Measurements from ENCODE around the gene AIG1.

The AIG1 gene

DNA sequence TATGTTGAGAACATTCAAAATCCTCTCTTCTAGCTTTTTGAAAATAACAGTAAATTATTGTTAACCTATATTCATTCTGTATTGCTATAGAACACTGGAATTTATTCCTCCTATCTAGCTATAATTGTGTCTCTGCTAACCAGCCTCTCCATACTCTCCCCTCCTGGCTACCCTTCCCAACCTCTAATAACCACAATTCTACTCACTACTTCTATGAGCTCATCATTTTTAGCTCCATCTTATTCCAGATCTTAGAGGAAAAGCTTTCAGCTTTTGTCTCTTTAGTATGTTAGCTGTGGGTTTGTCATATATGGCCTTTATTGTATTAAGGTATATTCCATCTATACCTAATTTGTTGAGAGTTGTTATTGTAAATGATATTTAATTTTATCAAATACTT, 108.8 kb downstream of the AIG1 start:
- no peak for DNase-seq

DNA sequence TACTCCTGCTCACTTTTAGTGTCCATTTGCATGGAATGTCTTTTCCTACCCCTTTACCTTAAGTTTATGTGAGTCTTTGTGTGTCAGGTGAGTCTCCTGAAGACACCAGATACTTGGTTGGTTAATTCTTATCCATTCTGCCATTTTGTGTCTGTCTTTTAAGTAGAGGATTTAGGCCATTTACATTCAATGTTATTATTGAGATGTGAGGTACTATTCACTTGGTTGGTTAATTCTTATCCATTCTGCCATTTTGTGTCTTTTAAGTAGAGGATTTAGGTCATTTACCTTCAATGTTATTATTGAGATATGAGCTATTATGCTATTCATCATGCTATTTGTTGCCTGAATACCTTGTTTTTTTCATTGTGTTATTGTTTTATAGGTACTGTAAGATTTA, 113.8 kb downstream of the AIG1 start:
- no peak for DNase-seq

DNA sequence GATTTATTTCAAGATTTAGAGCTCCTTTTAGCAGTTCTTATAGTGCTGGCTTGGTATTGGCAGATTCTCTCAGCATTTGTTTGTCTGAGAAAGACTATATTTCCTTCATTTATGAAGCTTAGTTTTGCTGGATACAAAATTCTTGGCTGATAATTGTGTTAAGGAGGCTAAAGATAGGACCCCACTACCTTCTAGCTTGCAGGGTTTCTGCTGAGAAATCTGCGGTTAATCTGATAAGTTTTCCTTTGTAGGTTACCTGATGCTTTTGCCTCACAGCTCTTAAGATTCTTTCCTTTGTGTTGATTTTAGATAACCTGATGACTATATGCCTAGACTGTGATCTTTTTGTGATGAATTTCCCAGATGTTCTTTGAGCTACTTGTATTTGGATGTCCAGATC, 114.3 kb downstream of the AIG1 start:
- DNase-seq = no peak

DNA sequence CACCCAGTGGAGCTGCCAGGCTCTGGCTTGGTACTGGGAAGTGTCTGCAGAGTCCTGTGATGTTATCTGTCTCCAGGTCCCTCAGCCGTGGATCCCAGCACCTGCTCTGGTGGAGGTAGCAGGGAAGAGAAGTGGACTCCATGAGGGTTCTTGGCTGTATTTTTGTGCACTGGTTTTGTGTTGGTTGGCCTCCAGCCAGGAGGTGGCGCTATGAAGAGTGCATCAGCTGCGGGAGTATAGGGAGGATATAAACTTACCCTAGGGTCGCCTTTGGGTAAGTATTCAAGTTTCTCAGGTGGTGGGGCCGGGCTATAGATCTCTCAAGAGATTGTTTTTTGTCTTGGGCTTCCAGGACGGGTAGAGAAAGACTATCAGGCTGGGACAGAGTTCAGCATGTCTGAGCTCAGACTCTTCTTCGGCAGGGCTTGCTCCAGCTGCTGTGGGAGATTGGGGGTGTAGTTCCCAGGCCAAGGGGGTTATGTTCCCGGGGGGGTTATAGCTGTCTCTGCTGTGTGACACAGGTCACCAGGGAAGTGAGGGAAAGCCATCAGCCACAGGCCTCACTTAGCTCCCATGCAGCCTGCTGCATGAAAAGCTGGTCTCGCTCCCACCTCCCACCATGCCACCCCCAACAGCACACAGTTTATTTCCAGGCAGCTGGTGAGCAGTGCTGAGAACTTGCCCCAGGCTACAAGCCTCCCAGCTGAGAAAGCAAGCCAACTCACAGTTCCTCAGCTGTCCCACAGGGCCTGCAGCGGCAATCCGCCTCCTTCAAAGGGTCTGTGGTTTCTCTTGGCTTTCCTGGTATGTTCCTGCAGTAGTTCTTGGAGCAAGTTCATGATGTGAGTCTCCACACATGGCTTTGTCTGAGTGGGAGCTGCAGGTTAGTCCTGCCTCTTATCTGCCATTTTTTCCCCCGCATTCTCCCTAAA, 115.7 kb downstream of the AIG1 start:
- DNase-seq = no peak

DNA sequence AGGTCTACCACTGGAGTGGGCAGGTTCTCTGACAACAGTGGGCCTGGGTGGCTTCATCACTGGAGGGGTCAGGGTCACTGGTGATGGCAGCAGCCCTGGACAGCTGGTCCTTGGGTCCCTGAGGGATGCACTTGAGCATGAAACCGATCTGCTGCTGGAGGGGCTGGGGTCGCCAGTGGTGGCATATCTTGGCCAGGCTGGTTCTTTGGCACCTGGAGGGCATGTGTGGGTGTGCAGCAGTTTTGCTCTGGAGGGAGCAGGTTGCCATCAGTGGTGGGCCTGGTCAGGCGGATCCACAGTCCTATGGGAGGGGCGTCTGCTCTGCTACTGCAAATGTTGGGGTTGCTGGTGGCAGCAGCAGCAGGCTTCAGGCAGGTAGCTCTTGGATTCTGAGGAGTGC, 117.0 kb downstream of the AIG1 start:
- no peak for DNase-seq

DNA sequence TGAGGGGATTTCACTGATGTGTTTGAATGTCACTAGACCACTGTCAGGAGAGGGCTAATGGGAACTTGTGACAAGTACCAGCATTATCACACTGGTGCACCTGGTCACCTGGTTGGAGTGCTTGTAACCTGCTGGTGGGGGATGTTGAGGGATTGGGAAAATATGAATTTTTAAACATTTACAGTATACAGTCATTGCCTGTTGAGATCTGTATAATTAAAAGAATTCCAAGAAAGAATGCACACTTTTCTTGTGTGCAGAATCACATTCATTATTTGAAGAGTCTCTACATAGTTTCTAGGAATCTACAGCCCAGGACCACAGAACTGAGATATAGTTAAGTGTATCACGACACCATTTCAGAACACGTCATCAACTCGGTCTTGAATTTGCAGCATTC, 118.4 kb downstream of the AIG1 start:
- DNase-seq = no peak

DNA sequence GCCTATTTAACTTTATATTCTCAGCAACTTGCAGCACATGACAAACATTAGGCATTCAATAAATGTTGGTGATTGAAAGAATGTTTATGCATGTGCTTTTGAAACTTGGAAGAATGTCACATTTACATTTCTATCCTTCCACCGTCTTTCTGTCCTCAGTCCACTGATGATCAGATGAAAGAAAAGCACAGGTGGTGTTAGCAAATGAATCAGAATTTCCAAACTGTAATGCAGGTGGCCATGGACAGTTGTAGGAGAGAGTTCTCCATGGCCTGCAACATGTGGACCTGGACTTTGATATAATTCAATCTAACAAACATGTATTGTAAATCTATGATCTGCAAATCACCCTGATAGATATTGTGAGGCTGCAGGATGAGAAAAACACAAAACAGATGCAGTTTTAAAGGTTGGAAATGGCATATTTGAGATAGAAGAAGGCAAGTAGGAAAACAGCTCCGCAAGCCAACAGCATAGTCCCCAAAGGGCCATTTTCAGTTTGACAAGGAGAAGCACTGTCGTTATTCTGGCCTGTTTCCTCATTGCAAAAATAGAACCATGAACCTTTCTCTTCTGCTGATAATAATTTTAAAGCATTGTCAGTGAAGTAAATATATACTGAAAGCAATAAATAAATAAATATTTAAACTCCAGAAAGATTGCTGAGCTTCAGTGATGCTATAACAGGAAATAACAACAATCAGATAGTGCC, 119.4 kb downstream of the AIG1 start:
- DNase-seq = no peak

DNA sequence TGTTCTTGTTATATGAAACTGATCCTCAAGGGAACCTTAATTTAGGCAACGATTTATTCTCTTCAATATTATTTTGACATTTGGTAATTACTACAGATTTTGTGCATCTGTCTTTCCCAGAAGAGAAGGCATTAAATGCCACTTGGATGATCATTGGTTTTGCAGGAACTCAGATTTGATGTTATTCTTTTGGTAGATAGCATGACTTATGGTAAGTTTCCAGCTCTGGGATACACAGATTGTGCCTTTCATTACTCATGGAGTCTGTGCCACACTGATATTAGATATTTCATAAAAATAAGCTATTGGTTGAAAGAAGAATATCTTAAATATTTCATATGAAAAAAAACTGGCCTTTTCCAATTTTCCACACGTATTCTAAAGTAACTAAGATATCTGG, 120.1 kb downstream of the AIG1 start:
- DNase-seq = no peak

DNA sequence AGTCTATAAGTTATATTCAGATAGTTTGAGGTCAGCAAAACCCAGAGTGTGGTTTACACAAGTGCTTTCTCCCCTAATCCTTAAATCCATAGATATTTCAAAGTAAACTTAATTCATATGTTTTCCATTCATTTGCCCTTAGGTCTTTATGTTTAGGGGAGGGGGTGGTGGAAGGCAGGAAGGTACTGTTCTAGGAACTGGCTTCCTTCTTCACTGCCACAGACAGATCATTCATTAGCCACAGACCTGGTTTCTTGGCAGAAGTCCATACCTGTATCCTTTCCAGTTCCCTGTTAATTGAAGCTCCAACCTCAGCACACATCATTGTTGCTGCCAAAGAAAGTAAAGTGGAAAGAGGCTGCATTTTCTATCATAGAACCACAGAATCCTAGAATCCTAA, 123.0 kb downstream of the AIG1 start:
- DNase-seq = no peak

DNA sequence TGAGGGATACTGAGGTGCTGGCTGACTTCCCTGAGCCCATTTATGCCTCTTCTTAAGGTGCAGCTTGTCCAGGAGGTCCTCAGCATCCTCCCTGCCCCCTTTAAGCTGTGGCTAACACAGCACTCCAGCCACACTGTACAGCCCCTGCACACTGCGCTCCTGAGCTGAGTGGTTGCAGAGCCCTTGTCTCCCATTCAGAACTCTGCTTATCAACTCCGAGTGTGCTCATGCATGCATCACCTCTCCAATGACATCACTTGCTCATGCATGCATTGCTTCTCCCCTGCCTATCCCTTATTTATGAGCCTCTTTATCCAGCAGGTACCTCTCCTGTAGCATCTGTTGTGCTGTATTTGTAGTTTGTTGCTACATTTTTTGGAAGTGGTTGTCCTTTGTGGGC, 124.6 kb downstream of the AIG1 start:
- DNase-seq = no peak

DNA sequence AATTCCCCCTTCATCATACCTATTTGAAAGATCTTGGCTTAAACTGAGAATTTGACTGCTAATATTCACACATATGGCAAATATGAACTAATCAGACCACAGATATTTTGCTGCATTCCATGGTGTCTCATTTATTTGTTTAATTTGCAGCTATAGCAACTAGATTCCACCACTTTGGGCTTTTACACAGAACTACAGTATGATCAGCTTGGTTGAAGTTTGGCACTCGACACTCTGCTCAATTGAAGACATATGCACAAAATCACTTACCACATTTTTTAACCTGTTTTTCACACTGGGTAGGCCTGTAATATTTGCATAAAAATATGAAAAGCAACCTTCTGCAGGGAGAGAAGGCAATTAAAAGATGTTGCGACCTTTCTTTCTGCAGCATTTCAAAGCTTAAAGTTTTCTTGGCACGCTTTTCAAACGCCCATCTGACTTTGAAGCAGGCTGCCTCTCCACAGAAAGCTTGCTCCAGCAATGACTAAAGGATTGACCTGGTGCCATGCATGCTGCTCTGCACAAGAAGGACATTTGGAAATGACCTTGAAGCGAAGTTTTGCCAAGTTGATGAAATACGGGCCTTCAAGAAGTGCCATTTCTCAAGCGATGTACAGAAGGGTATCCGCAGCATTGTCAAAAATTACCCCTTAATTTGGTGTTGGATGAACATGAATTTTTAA, 126.7 kb downstream of the AIG1 start:
- no peak for DNase-seq

DNA sequence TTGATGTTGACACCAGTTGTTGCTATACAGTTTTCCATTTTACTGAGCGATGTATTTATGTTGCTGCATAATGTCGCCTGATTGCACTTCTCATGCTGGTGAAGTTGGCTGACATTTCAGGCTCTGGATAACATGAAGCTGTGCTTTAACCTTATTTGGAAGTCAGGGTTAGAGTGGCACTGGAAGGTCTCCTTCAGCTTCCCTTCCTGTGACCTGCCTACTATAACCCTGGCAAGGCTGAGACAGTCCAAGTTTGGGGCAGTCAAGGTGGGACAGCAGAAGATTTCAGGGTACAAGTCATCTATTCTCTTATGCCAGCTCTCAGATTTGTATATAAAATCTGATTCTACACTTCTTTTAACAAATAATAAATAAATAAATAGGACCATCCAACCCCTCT, 127.6 kb downstream of the AIG1 start:
- DNase-seq = no peak

DNA sequence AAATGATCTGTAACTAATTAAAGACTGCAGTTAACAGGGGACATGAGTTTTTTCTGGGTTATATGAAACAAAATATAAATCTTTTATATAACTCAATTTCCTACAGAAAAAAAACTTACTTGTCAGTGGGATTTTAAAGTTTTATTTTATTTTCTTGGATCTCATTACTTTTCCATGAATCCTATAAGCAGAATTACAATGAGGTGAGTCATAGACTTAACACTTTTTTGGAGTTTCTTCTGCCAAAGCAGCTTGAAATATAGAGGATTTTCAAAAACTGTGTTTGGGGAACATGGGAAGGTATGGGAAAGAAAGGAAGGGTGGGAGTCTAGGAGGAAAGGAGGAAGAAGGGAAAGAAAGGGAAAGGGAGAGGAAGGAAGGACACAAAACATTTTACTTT, 130.7 kb downstream of the AIG1 start:
- DNase-seq = no peak

DNA sequence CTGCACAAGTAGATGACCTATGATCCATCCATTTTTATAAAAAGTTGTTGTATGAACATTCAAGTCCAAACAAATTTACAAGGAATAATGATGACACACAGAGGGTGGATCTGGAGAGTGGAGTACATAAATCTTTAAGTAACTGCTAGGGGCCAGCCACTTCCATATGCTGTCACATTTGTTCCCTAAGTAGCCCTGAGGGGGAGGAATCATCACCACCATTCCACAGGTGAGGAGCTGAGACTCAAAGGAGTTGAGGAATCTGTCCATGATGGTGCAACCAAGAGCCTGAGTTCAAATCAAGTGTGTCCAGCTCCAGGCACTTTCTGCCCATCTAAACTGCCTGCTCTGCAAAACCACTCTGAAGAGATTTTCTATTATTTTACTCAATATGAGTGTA, 132.1 kb downstream of the AIG1 start:
- DNase-seq = no peak

DNA sequence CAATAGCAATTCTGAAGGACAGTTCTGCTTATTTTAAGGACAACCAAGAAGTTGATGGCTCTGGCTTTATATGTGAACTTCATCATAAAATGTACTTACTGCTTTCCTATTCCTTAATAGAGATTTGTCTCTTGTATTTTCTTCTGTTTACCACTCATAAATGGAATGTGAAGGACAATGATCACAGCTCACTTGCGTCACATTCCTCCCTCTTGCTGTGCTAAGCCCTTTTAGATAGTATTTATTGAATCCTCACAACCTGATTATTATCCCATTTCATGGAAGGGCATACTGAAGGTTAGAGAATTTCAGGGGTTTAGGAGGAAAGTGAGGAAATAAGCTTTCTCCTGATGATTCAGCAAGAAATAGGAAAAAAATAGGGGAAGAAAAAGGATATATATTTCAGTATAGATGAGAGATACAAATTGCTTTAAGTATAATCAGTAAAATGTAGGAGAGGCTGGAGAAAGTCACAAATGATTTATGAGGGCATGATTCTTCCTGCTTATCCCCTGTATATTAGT, 132.9 kb downstream of the AIG1 start:
- DNase-seq = no peak

DNA sequence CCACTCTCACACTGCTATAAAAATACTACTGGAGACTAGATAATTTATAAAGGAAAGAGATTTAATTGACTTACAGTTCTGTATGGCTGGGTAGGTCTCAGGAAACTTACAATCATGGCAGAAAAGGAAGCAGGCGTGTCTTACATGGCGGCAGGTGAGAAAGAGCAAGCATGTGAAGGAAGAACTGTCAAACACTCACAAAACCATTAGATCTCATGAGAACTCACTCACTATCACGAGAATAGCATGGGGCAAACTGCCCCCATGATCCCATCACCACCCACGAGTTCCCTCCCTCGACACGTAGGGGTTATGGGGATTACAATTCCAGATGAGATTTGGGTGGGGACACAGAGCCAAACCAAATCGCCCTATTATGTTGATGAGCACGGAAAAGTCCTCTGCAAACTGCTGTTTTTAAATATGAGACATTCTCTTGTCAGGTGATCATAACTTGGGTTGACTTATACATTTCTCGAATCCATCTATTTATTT, 133.5 kb downstream of the AIG1 start:
- no peak for DNase-seq

DNA sequence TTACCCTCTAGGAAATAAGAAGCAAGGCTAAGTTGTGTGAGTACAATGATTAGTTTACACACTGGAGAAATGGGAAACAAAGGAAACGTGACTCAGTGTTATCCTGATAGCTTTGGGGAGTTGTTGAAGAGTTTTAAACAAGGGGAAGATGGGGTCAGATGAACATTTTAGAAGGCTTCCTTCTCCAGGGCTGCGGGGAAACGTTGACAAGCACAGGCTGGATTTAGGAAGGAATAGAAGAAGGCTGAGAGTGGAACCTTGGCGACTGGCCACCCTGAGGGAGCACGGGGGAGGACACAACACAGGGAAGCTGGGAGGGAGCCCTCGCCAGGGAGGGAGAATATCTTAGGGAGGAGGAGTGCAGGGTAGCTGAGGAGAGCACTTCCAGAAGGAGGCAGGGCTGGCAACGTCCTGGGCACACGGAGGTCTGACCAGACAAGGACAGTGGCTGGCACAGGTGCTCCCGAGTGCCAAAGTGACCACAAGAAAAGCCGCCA, 134.7 kb downstream of the AIG1 start:
- DNase-seq = no peak

DNA sequence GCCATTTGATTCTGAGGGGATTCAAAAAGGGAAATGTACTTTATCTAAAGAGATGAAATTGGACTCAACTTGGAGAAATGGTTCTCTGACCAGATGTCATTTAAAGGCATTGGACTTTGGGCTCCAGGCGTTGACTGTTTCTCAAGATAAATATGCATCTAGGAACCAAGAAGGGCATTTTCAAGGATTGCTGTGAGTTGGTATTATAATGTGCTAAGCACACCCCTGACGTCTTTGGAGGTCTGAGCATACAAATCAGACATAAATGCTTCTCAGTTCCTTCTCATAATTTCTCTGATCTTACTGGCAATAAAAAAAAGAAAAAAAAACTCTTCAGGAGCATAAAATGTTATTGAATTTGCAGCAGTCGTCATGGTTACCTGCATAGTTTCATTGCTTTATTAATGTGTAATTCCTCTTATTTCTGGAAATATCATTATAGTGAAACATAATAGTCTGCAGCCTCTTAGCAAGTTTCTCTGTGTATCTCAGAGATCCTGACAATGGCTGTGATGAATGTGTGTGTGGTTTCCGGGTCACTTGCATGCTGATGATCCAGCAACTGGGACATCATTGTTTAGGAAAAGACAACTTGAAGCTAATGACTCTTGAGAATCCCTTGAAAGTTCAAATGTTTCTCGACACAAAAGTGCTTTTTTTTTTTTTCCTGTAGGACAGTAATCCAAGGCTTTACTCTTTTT, 136.0 kb downstream of the AIG1 start:
- no peak for DNase-seq

DNA sequence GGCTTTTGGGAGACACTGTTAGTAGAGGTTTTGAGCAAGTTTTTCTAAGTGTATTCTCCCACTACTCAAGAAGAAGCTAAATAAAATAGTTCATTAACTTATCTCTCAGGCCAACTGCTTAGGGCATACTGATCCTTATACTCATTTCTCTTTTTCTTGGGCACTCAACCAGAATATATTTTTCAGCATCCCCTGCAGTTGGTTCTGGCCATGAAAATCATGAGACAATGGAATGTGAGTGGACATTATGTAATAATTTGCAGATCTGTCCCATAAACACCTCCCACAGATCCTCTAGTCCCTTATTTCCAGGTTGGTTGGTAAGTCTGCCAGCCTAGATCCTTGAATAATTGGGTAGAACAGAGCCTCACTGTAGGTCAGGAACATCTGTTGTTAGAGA, 136.7 kb downstream of the AIG1 start:
- DNase-seq = no peak

DNA sequence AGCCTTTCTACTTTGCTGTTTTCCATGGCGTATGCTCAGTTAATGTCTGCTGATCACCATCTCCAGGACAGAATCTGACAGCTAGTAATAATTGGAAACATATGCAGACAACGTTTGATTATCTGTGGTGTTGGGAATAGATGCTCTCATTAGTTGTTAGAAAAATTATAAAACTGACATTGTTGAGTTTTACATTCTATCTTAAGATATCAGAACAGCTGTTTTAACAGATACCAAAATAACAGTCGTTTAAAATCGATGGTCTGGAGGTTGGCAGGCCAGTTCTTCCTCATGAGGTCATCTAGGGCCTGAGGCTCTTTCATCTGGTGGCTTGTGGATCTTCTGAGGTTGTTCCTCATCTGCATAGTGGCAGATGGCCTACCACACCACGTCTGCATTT, 137.6 kb downstream of the AIG1 start:
- DNase-seq = no peak

DNA sequence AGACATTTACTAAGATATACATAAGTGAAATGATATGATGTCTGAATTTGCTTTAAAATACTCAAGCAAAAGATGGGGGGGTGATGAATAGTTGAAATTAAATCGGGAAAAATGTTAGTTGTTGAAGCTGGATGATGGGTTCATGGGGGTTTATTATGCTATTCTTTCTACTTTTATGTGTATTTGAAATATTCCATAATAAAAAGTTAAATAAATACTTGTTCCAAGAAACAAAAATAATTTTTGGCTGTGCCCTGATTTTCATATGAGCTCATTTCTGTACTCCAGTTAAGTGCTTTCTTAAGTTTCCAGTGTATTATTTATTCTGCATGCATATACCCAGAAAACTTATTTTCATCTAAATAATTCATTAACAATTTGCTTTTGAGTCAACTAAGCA, 138.6 kb downstream of the AIG1 start:
- no peak for DNase-seq

DNA sequence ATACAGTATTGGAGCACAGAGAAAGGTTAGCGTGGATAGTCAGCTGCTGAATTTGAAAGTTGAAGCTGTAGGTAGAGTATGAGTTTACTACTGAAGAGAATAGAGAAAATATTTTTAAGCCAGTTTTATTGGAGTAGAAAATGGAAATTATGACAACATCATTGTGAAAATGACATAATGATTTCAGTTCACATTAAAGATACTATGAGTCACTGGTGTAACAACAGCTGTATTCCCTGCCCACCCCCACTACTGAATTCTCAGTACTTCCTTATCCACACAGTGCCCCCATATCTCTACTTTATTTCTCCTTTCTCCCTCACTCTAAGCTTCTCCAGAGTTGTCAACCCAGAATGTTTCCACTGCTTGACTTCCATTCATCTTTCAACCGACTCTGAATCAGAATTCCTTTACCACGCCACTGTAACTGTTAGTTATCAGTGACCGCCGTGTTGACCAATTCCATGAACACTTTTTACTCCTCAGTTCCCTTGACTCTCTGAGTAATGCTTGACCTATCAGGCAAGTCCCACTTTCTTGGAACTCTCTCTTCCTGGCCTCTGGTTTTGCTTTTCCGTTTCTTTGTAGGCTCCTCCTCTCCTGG, 139.6 kb downstream of the AIG1 start:
- no peak for DNase-seq
